HUDEP-2 (cell line): ENCODE measurements around the gene GADD45A.
"Not testable (repeated sequence)": the region's sequence is repeated elsewhere in the genome, so short reads cannot be mapped to it uniquely, and the experiment has no call there.

Experiments used
- DNase-seq, 76 experiments: peaks; one replicate each; lab custom pipeline; 2025; ENCODE audit not compliant: unreplicated experiment in 76 of 76; lab: John Stamatoyannopoulos, UW

The GADD45A gene

GRCh38 chr1:67717876-67718275 lies 32.9 kb downstream of the GADD45A start:
- no peak for DNase-seq

- DNase-seq = no peak
Observed at GRCh38 chr1:67719329-67720196, 34.6 kb downstream of the GADD45A start.

GRCh38 chr1:67721112-67721511 lies 36.1 kb downstream of the GADD45A start:
- no peak for DNase-seq

- no peak for DNase-seq
Observed at GRCh38 chr1:67721650-67722291, 36.8 kb downstream of the GADD45A start.

- DNase-seq = no peak
Observed at GRCh38 chr1:67722292-67722944, 37.4 kb downstream of the GADD45A start.

- DNase-seq = no peak
Observed at GRCh38 chr1:67723126-67723525, 38.1 kb downstream of the GADD45A start.

GRCh38 chr1:67723620-67724019 lies 38.6 kb downstream of the GADD45A start:
- DNase-seq = no peak

GRCh38 chr1:67724928-67725560 lies 40.0 kb downstream of the GADD45A start:
- DNase-seq = peak in 1 of 76 experiments; percentile 9

- DNase-seq = no peak
Observed at GRCh38 chr1:67726224-67726623, 41.2 kb downstream of the GADD45A start.

- DNase-seq = no peak
Observed at GRCh38 chr1:67729872-67730271, 44.9 kb downstream of the GADD45A start.

GRCh38 chr1:67730312-67730711 lies 45.3 kb downstream of the GADD45A start:
- not testable (repeated sequence) for DNase-seq

- no peak for DNase-seq
Observed at GRCh38 chr1:67731322-67731721, 46.3 kb downstream of the GADD45A start.

- peak in 21 of 76 experiments; percentile 5 to 38 (median 23) for DNase-seq
Observed at GRCh38 chr1:67732750-67733151, 47.8 kb downstream of the GADD45A start.

GRCh38 chr1:67733681-67734322 lies 48.8 kb downstream of the GADD45A start:
- DNase-seq = peak in 75 of 76 experiments; percentile 52 to 95 (median 83)

- DNase-seq = peak in 4 of 76 experiments; percentile 16 to 63 (median 49)
Observed at GRCh38 chr1:67734323-67734690, 49.3 kb downstream of the GADD45A start.

GRCh38 chr1:67735206-67735605 lies 50.2 kb downstream of the GADD45A start:
- peak in 2 of 76 experiments; percentile 13 to 23 for DNase-seq

- peak in 34 of 76 experiments; percentile 3 to 54 (median 24) for DNase-seq
Observed at GRCh38 chr1:67735806-67736627, 51.0 kb downstream of the GADD45A start.

GRCh38 chr1:67736750-67737149 lies 51.7 kb downstream of the GADD45A start:
- DNase-seq = no peak

- DNase-seq = no peak
Observed at GRCh38 chr1:67737875-67738274, 52.9 kb downstream of the GADD45A start.
